ENCODE data around the gene CBFA2T3. TPM values are rescaled to one million over a fixed set of nuclear protein-coding genes. Genes with fewer than 3 reads are reported as not detected.

Gene CBFA2T3
- total RNA-seq, 8 experiments from 2014 or later, result 0.41 to 3.4 (median 1.2) TPM

- Histone ChIP-seq H3K27ac (no peak overlapping the region), H3K4me3 (no peak overlapping the region), H3K4me1 (replicated peaks in 1 of 2) (peaks cover 3 to 6% of the 10 kb centered on the region in 2 donors)
- in situ Hi-C loops (cut with MboI; ENCODE audit: low pct_unique_long_range_greater_than_20kb in 2 of 9, low sequenced_read_pairs in 9 of 9, unreplicated experiment in 9 of 9), result no loop called here
- ATAC-seq (replicated peaks in 6 of 8), result no peak
- WGBS, 10 experiments, result 61 to 100% (median 91%) methylated on average over 1 to 6 of the region's 14 CpGs; no CpG with 5 or more reads in 7 of the 10 experiments
Measured at GRCh38 chr16:88865310-88865709, 111.7 kb downstream of the CBFA2T3 start.

GRCh38 chr16:88864521-88864920 is 112.5 kb downstream of the CBFA2T3 start:
- Histone ChIP-seq H3K27ac (no peak overlapping the region), H3K4me3 (no peak overlapping the region), H3K4me1 (replicated peaks in 1 of 2) (peaks cover 0 to 4% of the 10 kb centered on the region in 2 donors)
- peak in 3 of 8 experiments; percentile 3 to 13 (median 7) for ATAC-seq (replicated peaks in 6 of 8)
- in situ Hi-C loops (cut with MboI; ENCODE audit: low pct_unique_long_range_greater_than_20kb in 2 of 9, low sequenced_read_pairs in 9 of 9, unreplicated experiment in 9 of 9), result no loop called here
- no CpG with 5 or more reads among the region's 18 CpGs for WGBS, 10 experiments

- ATAC-seq (replicated peaks in 6 of 8), result peak in 3 of 8 experiments; percentile 3 to 12 (median 7)
- H3K4me3 ChIP-seq, result no peak overlapping the region
- in situ Hi-C loops (cut with MboI; ENCODE audit: low pct_unique_long_range_greater_than_20kb in 2 of 9, low sequenced_read_pairs in 9 of 9, unreplicated experiment in 9 of 9), result no loop called here
- H3K27ac ChIP-seq, result no peak overlapping the region
- WGBS, 10 experiments, result no CpG with 5 or more reads among the region's 15 CpGs
- H3K4me1 ChIP-seq (replicated peaks in 1 of 2), result peaks cover 0 to 4% of the 10 kb centered on the region in 2 donors
Measured at GRCh38 chr16:88864099-88864498, 112.9 kb downstream of the CBFA2T3 start.

- in situ Hi-C loops (cut with MboI; ENCODE audit: low pct_unique_long_range_greater_than_20kb in 2 of 9, low sequenced_read_pairs in 9 of 9, unreplicated experiment in 9 of 9), result no loop called here
- Histone ChIP-seq H3K27ac (no peak overlapping the region), H3K4me1 (replicated peaks in 1 of 2) (peaks cover 0 to 4% of the 10 kb centered on the region in 2 donors), H3K4me3 (no peak overlapping the region)
- ATAC-seq (replicated peaks in 6 of 8), result no peak
- WGBS, 10 experiments, result no CpG with 5 or more reads among the region's 13 CpGs
Measured at GRCh38 chr16:88863426-88863825, 113.6 kb downstream of the CBFA2T3 start.

- WGBS, 10 experiments, result 91 to 100% (median 96%) methylated on average over 2 to 10 of the region's 25 CpGs; no CpG with 5 or more reads in 7 of the 10 experiments
- Histone ChIP-seq H3K27ac (no peak overlapping the region), H3K4me3 (no peak overlapping the region), H3K4me1 (replicated peaks in 1 of 2) (peaks cover 3 to 4% of the 10 kb centered on the region in 2 donors)
- no peak for ATAC-seq (replicated peaks in 6 of 8)
- in situ Hi-C loops (cut with MboI; ENCODE audit: low pct_unique_long_range_greater_than_20kb in 2 of 9, low sequenced_read_pairs in 9 of 9, unreplicated experiment in 9 of 9), result no loop called here
Measured at GRCh38 chr16:88862968-88863367, 114.0 kb downstream of the CBFA2T3 start.

- no peak overlapping the region for H3K27ac ChIP-seq
- peaks cover 4 to 6% of the 10 kb centered on the region in 2 donors for H3K4me1 ChIP-seq (replicated peaks in 1 of 2)
- ATAC-seq (replicated peaks in 6 of 8), result no peak
- in situ Hi-C loops (cut with MboI; ENCODE audit: low pct_unique_long_range_greater_than_20kb in 2 of 9, low sequenced_read_pairs in 9 of 9, unreplicated experiment in 9 of 9), result no loop called here
- H3K4me3 ChIP-seq, result no peak overlapping the region
- WGBS, 10 experiments, result 93% methylated on average over 3 of the region's 19 CpGs; no CpG with 5 or more reads in 9 of the 10 experiments
Measured at GRCh38 chr16:88861359-88861758, 115.6 kb downstream of the CBFA2T3 start.

GRCh38 chr16:88859381-88860091 is 117.5 kb downstream of the CBFA2T3 start:
- peaks cover 11 to 17% of the 10 kb centered on the region in 2 donors for H3K4me1 ChIP-seq (replicated peaks in 1 of 2)
- in situ Hi-C loops (cut with MboI; ENCODE audit: low pct_unique_long_range_greater_than_20kb in 2 of 9, low sequenced_read_pairs in 9 of 9, unreplicated experiment in 9 of 9), result loop anchor here in 1 of 9 experiments (10.0 kb wide), 1 partner anchor 55 kb away; no protein-coding TSS in a partner anchor
- no peak overlapping the region for H3K4me3 ChIP-seq
- 78 to 97% (median 95%) methylated on average over 6 to 18 of the region's 20 CpGs; no CpG with 5 or more reads in 6 of the 10 experiments for WGBS, 10 experiments
- ATAC-seq (replicated peaks in 6 of 8), result no peak
- no peak overlapping the region for H3K27ac ChIP-seq

GRCh38 chr16:88857728-88858339 is 119.2 kb downstream of the CBFA2T3 start:
- in situ Hi-C loops (cut with MboI; ENCODE audit: low pct_unique_long_range_greater_than_20kb in 2 of 9, low sequenced_read_pairs in 9 of 9, unreplicated experiment in 9 of 9), result loop anchor here in 1 of 9 experiments (10.0 kb wide), 1 partner anchor 57 kb away; no protein-coding TSS in a partner anchor
- 0 to 100% (median 8%) methylated on average over 1 to 9 of the region's 12 CpGs; no CpG with 5 or more reads in 2 of the 10 experiments for WGBS, 10 experiments
- ATAC-seq (replicated peaks in 6 of 8), result peak; percentile 13 to 75 (median 35)
- Histone ChIP-seq H3K27ac (no peak overlapping the region), H3K4me3 (peak overlapping the region; percentile 61 to 79 (median 74)), H3K4me1 (replicated peaks in 1 of 2) (peaks cover 11 to 26% of the 10 kb centered on the region in 2 donors)

GRCh38 chr16:88856828-88857727 is 119.9 kb downstream of the CBFA2T3 start, which contains the start of the genes GALNS and TRAPPC2L:
Gene GALNS (minus strand): TSS chr16:88856947. CDS start chr16:88856877, 70 bp downstream.
Gene TRAPPC2L (plus strand): TSS chr16:88857127. CDS start chr16:88857151, 24 bp downstream.
- peak within 1 kb of the TSS in 1 of 2 donors; percentile 73 for H3K27ac ChIP-seq
- WGBS, 10 experiments, result 4 to 6% methylated on average over 2 to 13 of the region's 87 CpGs; no CpG with 5 or more reads in 8 of the 10 experiments
- peak; percentile 72 to 93 (median 88) for ATAC-seq (replicated peaks in 6 of 8)
- in situ Hi-C loops (cut with MboI; ENCODE audit: low pct_unique_long_range_greater_than_20kb in 2 of 9, low sequenced_read_pairs in 9 of 9, unreplicated experiment in 9 of 9), result loop anchor here in 1 of 9 experiments (10.0 kb wide), 1 partner anchor 58 kb away; no protein-coding TSS in a partner anchor
- H3K4me3 ChIP-seq, result peak within 1 kb of the TSS; percentile 61 to 79 (median 74)
- H3K4me1 ChIP-seq (replicated peaks in 1 of 2), result peaks cover 11 to 29% of the 10 kb centered on the region in 2 donors

- peak overlapping the region in 1 of 2 donors; percentile 57 for H3K27ac ChIP-seq
- ATAC-seq (replicated peaks in 6 of 8), result peak in 7 of 8 experiments; percentile 4 to 62 (median 56)
- peak overlapping the region; percentile 34 to 79 (median 74) for H3K4me3 ChIP-seq
- in situ Hi-C loops (cut with MboI; ENCODE audit: low pct_unique_long_range_greater_than_20kb in 2 of 9, low sequenced_read_pairs in 9 of 9, unreplicated experiment in 9 of 9), result loop anchor here in 1 of 9 experiments (10.0 kb wide), 1 partner anchor 59 kb away; no protein-coding TSS in a partner anchor
- 27 to 40% methylated on average over 3 to 7 of the region's 53 CpGs; no CpG with 5 or more reads in 8 of the 10 experiments for WGBS, 10 experiments
- H3K4me1 ChIP-seq (replicated peaks in 1 of 2), result peaks cover 11 to 29% of the 10 kb centered on the region in 2 donors
Measured at GRCh38 chr16:88856122-88856827, 120.7 kb downstream of the CBFA2T3 start.

GRCh38 chr16:88855736-88856121 is 121.3 kb downstream of the CBFA2T3 start:
- WGBS, 10 experiments, result 79 to 95% (median 86%) methylated on average over 1 to 7 of the region's 13 CpGs; no CpG with 5 or more reads in 3 of the 10 experiments
- Histone ChIP-seq H3K27ac (peak overlapping the region in 1 of 2 donors; percentile 57), H3K4me1 (replicated peaks in 1 of 2) (peaks cover 11 to 29% of the 10 kb centered on the region in 2 donors), H3K4me3 (peak overlapping the region; percentile 34 to 79 (median 74))
- ATAC-seq (replicated peaks in 6 of 8), result no peak
- in situ Hi-C loops (cut with MboI; ENCODE audit: low pct_unique_long_range_greater_than_20kb in 2 of 9, low sequenced_read_pairs in 9 of 9, unreplicated experiment in 9 of 9), result loop anchor here in 1 of 9 experiments (10.0 kb wide), 1 partner anchor 59 kb away; no protein-coding TSS in a partner anchor

All from motor neuron (in vitro differentiated cells).